Liver (tissue), 9 donors: ENCODE measurements around the gene ZNF689. TPM values are rescaled to one million over a fixed set of nuclear protein-coding genes. Genes with fewer than 3 reads are reported as not detected.

Experiments used
- DNase-seq: peaks from one replicate; pipeline ENCODE4 v3.0.0-alpha.2; 2017; ENCODE audit warnings: low spot score
- H3K27ac ChIP-seq, 2 donors: one replicate each; pipeline ENCODE4 v1.7.0; 2013; ENCODE audit warnings: inconsistent platforms in 2 of 2, low read length in 2 of 2, control low read depth in 1 of 2, low read depth in 1 of 2, mild to moderate bottlenecking in 1 of 2
- H3K27me3 ChIP-seq, 4 donors: one replicate each; pipeline versions ENCODE4 v1.6.1 to v1.7.0; 2013; ENCODE audit warnings: low read length in 3 of 4, inconsistent platforms in 1 of 4, mild to moderate bottlenecking in 1 of 4, moderate library complexity in 1 of 4; ENCODE audit not compliant: control insufficient read depth in 4 of 4, insufficient read depth in 4 of 4
- H3K36me3 ChIP-seq, 4 donors: one replicate each; pipeline versions ENCODE4 v1.6.1 to v1.7.0; 2013; ENCODE audit warnings: low read length in 3 of 4, mild to moderate bottlenecking in 3 of 4, low read depth in 1 of 4, moderate library complexity in 1 of 4; ENCODE audit not compliant: control insufficient read depth in 4 of 4, insufficient read depth in 3 of 4
- H3K4me1 ChIP-seq, 4 donors: one replicate each; pipeline versions ENCODE4 v1.6.1 to v1.7.0; 2013; ENCODE audit warnings: low read length in 3 of 4, mild to moderate bottlenecking in 3 of 4, moderate library complexity in 1 of 4; ENCODE audit not compliant: control insufficient read depth in 4 of 4, insufficient read depth in 4 of 4
- H3K4me3 ChIP-seq, 3 donors: one replicate each; pipeline versions ENCODE4 v1.6.1 to v1.7.0; 2013; ENCODE audit warnings: low read length in 3 of 3, control low read depth in 1 of 3, low read depth in 1 of 3, mild to moderate bottlenecking in 1 of 3
- H3K9ac ChIP-seq, 2 donors: one replicate each; pipeline ENCODE4 v1.7.0; 2013; ENCODE audit warnings: low read length in 2 of 2, mild to moderate bottlenecking in 2 of 2, moderate library complexity in 2 of 2, control low read depth in 1 of 2, low read depth in 1 of 2
- H3K9me3 ChIP-seq, 4 donors: one replicate each; pipeline versions ENCODE4 v1.6.1 to v1.7.0; 2013; ENCODE audit warnings: low read length in 3 of 4; ENCODE audit not compliant: control insufficient read depth in 4 of 4
- EGR1 ChIP-seq, 2 donors: IDR thresholded peaks; 2 replicates each; pipeline ENCODE4 v1.6.1; 2016 to 2018; ENCODE audit warnings: antibody characterized with exemption in 2 of 2, low read depth in 2 of 2
- FOXA1 ChIP-seq: IDR thresholded peaks from 2 replicates; pipeline ENCODE4 v1.6.1; 2016; ENCODE audit warnings: antibody characterized with exemption
- FOXA2 ChIP-seq: IDR thresholded peaks from 2 replicates; pipeline ENCODE4 v1.6.1; 2016; ENCODE audit warnings: antibody characterized with exemption
- HNF4A ChIP-seq, 2 donors: conservative IDR thresholded peaks; 2 replicates each; pipeline ENCODE4 v1.6.1; 2016; ENCODE audit warnings: antibody characterized with exemption in 2 of 2, mild to moderate bottlenecking in 2 of 2
- MAX ChIP-seq: IDR thresholded peaks from 2 replicates; pipeline ENCODE4 v1.6.1; 2016; ENCODE audit warnings: antibody characterized with exemption
- NR2F2 ChIP-seq: IDR thresholded peaks from 2 replicates; pipeline ENCODE4 v1.6.1; 2016; ENCODE audit warnings: antibody characterized with exemption
- RAD21 ChIP-seq, 2 donors: IDR thresholded peaks; 2 replicates each; pipeline ENCODE4 v1.6.1; 2016; ENCODE audit warnings: antibody characterized with exemption in 2 of 2, mild to moderate bottlenecking in 2 of 2
- RXRA ChIP-seq, 2 donors: IDR thresholded peaks; 2 replicates each; pipeline ENCODE4 v1.6.1; 2017 to 2018; ENCODE audit warnings: antibody characterized with exemption in 2 of 2, mild to moderate bottlenecking in 1 of 2
- SP1 ChIP-seq: IDR thresholded peaks from 2 replicates; pipeline ENCODE4 v1.6.1; 2018; ENCODE audit warnings: antibody characterized with exemption, mild to moderate bottlenecking
- TAF1 ChIP-seq: conservative IDR thresholded peaks from 2 replicates; pipeline ENCODE4 v1.6.1; 2016; ENCODE audit warnings: antibody characterized with exemption, mild to moderate bottlenecking
- WGBS: extraction: QIAGEN DNeasy Blood & Tissue Kit; methylation state at CpG from one replicate; pipeline ENCODE4 v1.1.7; 2013; 5-methylcytosine and 5-hydroxymethylcytosine counted together
- polyA plus RNA-seq, 2 donors: library from polyadenylated mRNA; stranded (reverse) in 1 of 2; unstranded in 1 of 2; fragments of 200-250 nt in 1 of 2; fragments of >200 nt in 1 of 2; fragmentation: Nextera tagmentation in 1 of 2; extraction: Ambion mirVana in 1 of 2; gene quantifications; one replicate each; pipeline versions ENCODE4 v1.2.1 to v1.2.3, GENCODE V29; 2013 to 2015
- total RNA-seq, 2 donors: library from RNA; depleted of rRNA; stranded (reverse); fragments of >200 nt; gene quantifications; one replicate each; pipeline ENCODE4 v1.2.3, GENCODE V29; 2014
- TF ChIP-seq, protein P1 (sequence below): fragments of 150-350 bp; IDR thresholded peaks from 2 replicates; pipeline ENCODE4 v1.5.1; 2017; ENCODE audit warnings: improper control_type of control experiment, low read depth, low read length; ENCODE audit not compliant: missing input control
- TF ChIP-seq, protein P2 (sequence below): IDR thresholded peaks from 2 replicates; pipeline ENCODE4 v1.6.1; 2016; ENCODE audit warnings: antibody characterized with exemption
- TF ChIP-seq, protein P3 (sequence below): IDR thresholded peaks from 2 replicates; pipeline ENCODE4 v1.6.1; 2016; ENCODE audit warnings: antibody characterized with exemption, mild to moderate bottlenecking
- donor health status: healthy.
- donor health status: healthy.
- donor health status: healthy.
- donor health status: healthy.
- donor health status: healthy.

ZNF689 gene
- total and polyA plus RNA-seq, 4 donors = 2.6 to 5.8 (median 4.3) TPM

DNA sequence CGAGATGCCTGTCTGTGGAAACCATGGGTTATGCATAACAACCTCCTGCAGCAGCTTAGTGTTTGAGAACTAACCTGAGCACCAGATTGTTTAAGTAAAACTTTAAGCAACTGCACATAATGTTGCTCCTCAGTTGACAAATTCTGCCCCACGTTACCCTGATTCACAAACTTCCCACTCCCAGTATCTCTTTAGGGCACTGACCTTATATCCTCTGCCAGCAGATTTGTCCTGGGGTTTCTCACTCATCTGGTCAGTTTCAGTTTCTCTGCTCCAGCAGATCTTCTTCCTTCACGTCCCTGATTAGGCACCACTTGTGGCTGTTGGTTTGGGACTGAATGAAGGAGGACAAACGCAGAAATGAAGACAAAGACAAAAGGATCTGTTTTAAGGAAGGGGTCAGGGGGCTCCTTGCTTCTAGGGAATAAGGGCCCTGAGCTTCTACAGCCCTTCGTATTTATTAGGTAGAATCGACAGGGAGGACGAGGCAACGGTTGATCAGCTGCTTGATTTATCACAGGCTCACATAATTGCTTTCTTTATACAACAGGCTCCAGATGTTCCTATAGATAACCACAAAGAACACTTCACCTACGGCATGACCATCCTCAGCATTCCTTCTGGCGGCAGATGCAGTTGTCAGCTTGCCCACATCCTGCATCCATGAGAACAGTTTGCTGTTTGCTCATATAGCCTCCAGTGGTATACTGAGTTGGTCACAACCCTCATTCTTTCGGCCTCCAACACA, 13.5 kb upstream of the ZNF689 start:
- H3K4me1 ChIP-seq = peaks cover 2 to 25% (median 21%) of the 10 kb centered on the region in 4 donors
- H3K9me3 ChIP-seq = no peaks in the 10 kb centered on the region
- no peaks in the 10 kb centered on the region for H3K27me3 ChIP-seq
- H3K4me3 ChIP-seq = no peak overlapping the region
- no peak for DNase-seq
- no peak overlapping the region for H3K9ac ChIP-seq
- H3K36me3 ChIP-seq = no peaks in the 10 kb centered on the region
- TF ChIP-seq RXRA (IDR thresholded peaks at IDR 0.05) (peak; percentile 61 to 71), SP1 (peak; percentile 48), FOXA2 (no peak)
- 68% methylated on average over 11 of the region's 11 CpGs for WGBS
- H3K27ac ChIP-seq = peak overlapping the region in 1 of 2 donors; percentile 50

DNA sequence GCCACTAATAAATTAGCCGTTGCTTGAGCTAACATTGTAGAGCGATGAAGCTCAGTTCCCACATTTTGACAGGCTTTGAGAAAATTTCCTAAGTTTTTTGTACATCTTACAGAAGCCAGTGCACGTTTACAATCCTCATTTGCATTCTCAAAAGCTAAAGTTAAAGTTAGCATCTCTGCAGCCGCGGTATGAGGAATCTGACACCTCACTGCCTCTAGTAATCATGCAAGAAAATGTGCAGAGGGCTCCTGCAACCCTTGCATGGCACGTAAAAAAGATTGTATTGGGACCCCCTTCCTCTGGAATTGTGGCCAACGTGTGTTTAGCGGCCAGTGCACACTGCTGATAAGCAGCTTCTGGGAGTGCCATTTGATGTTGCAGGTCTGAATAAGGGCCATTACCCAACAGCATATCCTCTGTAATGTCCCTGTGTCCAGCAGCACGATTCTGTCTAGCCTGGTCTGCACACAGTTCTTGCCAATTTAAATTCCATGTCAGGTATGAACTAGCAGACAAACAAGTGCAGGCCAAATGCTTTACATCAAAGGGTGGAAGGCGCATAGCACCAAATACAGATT, 12.4 kb upstream of the ZNF689 start:
- no peaks in the 10 kb centered on the region for H3K27me3 ChIP-seq
- H3K9ac ChIP-seq = no peak overlapping the region
- no peak overlapping the region for H3K4me3 ChIP-seq
- DNase-seq = no peak
- no peak overlapping the region for H3K27ac ChIP-seq
- H3K9me3 ChIP-seq = no peaks in the 10 kb centered on the region
- 51% methylated on average over 10 of the region's 10 CpGs for WGBS
- no peaks in the 10 kb centered on the region for H3K36me3 ChIP-seq
- peaks cover 2 to 25% (median 20%) of the 10 kb centered on the region in 4 donors for H3K4me1 ChIP-seq
- TF ChIP-seq FOXA1 = no peak
- TF ChIP-seq MAX = no peak
- TF ChIP-seq FOXA2 = no peak
- no peak for TF ChIP-seq SP1
- TF ChIP-seq, protein P1, sequence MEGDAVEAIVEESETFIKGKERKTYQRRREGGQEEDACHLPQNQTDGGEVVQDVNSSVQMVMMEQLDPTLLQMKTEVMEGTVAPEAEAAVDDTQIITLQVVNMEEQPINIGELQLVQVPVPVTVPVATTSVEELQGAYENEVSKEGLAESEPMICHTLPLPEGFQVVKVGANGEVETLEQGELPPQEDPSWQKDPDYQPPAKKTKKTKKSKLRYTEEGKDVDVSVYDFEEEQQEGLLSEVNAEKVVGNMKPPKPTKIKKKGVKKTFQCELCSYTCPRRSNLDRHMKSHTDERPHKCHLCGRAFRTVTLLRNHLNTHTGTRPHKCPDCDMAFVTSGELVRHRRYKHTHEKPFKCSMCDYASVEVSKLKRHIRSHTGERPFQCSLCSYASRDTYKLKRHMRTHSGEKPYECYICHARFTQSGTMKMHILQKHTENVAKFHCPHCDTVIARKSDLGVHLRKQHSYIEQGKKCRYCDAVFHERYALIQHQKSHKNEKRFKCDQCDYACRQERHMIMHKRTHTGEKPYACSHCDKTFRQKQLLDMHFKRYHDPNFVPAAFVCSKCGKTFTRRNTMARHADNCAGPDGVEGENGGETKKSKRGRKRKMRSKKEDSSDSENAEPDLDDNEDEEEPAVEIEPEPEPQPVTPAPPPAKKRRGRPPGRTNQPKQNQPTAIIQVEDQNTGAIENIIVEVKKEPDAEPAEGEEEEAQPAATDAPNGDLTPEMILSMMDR = no peak
- TF ChIP-seq NR2F2 = no peak
- TF ChIP-seq RAD21 (IDR thresholded peaks at IDR 0.05) = no peak
- no peak for TF ChIP-seq RXRA (IDR thresholded peaks at IDR 0.05)
- TF ChIP-seq EGR1 (IDR thresholded peaks at IDR 0.05; ENCODE audit: low read depth in 2 of 2) = no peak
- TF ChIP-seq TAF1 = no peak
- TF ChIP-seq, protein P2, sequence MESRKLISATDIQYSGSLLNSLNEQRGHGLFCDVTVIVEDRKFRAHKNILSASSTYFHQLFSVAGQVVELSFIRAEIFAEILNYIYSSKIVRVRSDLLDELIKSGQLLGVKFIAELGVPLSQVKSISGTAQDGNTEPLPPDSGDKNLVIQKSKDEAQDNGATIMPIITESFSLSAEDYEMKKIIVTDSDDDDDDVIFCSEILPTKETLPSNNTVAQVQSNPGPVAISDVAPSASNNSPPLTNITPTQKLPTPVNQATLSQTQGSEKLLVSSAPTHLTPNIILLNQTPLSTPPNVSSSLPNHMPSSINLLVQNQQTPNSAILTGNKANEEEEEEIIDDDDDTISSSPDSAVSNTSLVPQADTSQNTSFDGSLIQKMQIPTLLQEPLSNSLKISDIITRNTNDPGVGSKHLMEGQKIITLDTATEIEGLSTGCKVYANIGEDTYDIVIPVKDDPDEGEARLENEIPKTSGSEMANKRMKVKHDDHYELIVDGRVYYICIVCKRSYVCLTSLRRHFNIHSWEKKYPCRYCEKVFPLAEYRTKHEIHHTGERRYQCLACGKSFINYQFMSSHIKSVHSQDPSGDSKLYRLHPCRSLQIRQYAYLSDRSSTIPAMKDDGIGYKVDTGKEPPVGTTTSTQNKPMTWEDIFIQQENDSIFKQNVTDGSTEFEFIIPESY = no peak
- TF ChIP-seq, protein P3, sequence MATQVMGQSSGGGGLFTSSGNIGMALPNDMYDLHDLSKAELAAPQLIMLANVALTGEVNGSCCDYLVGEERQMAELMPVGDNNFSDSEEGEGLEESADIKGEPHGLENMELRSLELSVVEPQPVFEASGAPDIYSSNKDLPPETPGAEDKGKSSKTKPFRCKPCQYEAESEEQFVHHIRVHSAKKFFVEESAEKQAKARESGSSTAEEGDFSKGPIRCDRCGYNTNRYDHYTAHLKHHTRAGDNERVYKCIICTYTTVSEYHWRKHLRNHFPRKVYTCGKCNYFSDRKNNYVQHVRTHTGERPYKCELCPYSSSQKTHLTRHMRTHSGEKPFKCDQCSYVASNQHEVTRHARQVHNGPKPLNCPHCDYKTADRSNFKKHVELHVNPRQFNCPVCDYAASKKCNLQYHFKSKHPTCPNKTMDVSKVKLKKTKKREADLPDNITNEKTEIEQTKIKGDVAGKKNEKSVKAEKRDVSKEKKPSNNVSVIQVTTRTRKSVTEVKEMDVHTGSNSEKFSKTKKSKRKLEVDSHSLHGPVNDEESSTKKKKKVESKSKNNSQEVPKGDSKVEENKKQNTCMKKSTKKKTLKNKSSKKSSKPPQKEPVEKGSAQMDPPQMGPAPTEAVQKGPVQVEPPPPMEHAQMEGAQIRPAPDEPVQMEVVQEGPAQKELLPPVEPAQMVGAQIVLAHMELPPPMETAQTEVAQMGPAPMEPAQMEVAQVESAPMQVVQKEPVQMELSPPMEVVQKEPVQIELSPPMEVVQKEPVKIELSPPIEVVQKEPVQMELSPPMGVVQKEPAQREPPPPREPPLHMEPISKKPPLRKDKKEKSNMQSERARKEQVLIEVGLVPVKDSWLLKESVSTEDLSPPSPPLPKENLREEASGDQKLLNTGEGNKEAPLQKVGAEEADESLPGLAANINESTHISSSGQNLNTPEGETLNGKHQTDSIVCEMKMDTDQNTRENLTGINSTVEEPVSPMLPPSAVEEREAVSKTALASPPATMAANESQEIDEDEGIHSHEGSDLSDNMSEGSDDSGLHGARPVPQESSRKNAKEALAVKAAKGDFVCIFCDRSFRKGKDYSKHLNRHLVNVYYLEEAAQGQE = no peak
- no peak for TF ChIP-seq HNF4A (conservative IDR thresholded peaks at IDR 0.05)
